HG03064 (cell line): Measurements from ENCODE around the gene WDR81.
"Not testable (repeated sequence)": the region's sequence is repeated elsewhere in the genome, so short reads cannot be mapped to it uniquely, and the experiment has no call there.

Source experiments
- ATAC-seq: cut with Tn5 transposase; IDR thresholded peaks from one replicate; pipeline ENCODE4 v1.9.1; 2021; ENCODE audit warnings: low read depth; ENCODE audit not compliant: unreplicated experiment

The WDR81 gene

GRCh38 chr17:1712271-1712670 is 12.2 kb upstream of the WDR81 start:
- ATAC-seq = no peak

DNA sequence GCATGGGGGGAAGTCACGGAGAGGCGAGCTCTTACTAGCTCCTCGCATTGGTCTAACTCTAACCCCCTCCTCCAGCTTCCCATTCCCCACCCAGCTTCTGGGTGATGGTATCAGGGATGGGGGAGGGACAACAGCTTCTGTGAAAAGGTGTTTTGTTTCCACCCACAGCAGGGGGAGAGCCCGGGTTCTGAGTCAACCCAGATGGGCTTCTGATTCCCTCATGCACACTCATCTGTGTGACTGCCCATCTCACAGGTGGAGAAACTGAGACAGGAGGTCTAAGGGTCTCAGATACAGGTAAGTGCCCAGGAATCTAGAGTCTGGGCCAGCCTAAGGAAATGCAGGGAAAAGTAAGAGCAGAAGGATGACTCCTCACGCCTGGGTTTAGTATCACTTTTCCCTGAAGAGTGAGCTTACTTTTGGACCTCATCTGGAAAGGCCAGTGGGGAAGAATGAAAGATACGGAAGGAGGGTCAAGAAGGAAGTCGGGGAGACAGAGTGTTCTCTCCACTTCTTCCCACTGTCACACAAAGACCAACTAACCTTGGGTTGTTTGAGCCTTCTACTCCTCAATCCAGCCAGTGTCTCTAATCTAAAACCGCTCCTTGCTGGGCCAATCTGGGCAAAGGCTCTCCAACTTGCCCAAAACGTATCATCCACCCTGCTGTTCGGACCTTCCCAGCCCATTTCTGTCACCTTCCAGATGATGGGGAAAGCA is 11.2 kb upstream of the WDR81 start:
- no peak for ATAC-seq

DNA sequence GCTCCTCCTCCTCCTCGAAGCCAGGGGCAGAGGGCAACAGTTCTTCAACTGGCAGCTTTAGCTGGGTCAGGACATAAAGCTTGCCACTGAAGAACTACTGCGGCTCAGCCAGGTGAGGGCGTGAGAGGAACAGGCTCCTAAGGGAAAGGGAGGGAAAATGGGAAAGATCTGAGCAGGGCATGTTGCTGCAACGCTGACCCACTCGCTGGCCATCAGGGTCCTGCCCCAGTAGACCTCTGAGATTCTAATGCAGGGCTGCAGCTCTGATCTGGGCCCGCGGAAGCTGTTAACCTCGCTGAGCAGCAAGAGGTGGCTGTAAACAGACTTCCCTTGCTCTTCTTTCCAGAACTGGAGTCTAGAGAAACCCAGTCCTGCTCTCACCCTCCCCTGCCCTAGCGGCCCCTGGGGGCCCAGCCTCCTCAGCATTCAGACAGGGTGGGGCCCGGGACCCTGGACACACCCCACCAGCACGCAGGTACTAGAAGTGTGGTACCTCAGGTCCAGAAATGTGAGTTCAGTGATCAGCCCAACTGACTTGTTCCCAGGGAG is 10.6 kb upstream of the WDR81 start:
- no peak for ATAC-seq

GRCh38 chr17:1714427-1714979 is 10.0 kb upstream of the WDR81 start:
- no peak for ATAC-seq

- ATAC-seq = no peak
These were observed 9.3 kb upstream of the WDR81 start for GRCh38 chr17:1714980-1715802.

DNA sequence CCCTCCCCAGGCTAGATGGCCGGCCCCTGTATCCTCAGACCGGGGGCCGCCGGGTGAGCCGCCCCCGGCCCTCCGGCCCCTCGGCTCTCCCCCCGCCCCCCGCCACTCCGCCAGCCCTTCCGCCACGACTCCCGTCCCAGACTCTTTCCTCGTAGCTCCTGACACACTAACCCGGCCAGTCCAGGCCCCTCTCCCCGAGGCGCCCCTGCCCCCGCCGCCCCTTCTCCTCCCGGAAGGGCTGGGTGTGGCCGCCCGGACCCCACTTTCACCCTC is 8.8 kb upstream of the WDR81 start:
- no peak for ATAC-seq

DNA sequence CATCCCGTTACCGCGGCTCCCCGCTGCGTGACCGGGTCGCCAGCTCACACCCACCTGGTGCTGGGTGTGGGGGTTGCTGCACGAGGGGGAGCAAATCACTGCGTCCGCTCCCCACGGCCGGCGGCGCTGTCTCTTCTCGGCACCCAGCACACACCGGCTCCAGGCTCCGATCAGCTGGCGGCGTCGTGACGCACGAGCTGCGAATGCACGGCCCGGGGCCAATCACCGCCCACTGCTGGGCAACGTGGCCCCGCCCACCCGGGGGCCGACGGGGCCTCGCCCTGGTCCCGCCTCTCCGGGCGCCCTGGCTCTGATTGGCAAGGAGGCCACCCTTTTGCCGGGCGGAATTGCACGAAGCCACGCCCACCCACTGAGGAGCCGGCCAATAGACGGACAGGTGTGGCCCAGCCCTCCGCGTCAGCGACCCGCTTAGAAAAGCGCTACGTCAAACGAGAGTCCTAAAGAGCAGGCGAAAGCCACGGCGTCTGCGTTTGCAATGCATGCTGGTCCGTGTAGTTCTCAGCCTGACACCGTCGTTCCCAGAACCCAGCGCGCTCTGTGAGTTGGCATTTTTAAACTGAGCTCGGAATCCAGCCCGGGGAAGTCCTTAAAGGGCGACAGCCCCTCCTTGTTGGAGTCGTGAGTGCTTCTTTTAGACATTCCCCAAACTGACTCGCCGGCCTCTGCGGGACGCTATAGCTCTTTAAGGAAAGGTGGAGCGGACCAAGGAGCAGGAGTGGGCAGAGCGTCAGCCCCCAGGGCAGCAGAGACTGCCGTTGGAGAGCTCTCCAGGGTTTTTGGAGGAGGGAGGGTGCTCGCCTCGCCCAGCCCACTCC is 8.2 kb upstream of the WDR81 start:
- peak; percentile 75 for ATAC-seq

DNA sequence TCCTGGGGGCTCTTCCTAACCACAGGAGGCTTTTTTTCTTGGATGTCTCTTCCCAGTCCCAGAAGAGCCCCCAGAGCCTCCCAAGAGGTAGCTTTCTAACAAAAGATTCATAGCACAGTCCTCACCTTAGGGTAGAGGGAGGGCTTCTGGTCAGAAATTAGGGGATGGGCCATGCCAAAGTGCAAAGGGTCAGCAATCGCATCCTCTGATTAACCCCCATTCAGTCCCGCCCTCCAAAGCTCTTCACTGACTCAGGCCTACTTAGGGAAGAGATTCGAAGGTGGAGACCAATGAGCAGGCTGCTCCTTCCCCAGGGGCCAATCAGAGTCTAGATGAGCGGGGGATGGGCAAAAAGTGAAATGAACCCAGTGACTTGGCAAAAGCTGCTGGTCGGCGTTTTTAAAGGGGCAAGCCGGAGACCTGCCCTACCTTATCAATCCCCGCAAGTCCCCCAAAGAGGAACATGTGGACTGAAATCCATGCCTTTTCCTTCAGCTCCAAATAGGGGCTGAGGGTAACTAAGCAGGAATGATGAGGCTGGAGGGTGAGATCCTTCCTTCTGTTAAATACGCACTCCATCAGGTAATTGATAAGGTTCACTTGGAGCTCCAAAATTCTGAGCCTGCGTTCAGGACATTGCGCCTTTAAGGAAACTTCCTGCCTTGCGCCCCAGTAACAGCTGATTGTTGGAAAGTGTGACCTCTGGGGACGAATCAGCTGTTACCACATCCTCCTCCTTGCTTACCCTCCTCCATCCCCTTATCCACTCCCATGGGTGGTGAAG is 7.4 kb upstream of the WDR81 start:
- ATAC-seq = peak; percentile 36

DNA sequence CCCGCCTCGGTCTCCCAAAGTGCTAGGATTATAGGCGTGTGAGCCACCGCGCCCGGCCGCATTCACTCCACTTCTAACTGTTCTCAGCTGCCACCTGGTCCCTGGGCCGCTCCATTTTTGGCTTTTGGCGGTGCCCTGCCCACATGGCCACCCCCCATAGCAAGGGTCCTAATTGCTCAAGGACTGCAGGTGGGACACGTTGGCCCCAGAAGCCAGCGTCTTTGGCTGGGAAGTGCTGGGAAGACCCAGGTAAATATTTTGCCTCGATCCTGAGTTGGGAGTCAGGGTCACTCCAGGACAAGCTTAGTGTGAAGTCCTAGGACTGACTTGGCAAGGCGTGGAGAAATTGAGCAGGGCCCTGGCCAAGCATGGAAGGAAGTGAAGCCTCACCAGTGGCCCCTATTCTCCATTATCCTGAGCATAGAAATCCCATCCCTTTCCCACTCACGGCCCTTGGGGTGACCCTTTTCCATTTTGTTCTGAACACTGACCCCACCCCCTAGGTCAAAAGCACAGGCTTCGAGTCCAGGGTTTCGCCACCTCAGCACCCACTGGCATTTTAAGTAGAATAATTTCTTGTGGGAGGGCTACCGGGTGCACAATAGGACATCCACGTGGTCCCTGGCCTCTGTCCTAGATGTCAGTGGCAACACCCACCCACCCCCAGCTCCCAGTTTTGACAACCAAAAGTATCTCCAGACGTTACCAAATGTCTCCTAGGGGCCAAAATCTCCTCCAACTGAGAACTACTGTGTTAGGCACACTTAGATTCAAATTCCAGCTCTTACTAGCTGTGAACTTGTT is 5.9 kb upstream of the WDR81 start:
- ATAC-seq = no peak

DNA sequence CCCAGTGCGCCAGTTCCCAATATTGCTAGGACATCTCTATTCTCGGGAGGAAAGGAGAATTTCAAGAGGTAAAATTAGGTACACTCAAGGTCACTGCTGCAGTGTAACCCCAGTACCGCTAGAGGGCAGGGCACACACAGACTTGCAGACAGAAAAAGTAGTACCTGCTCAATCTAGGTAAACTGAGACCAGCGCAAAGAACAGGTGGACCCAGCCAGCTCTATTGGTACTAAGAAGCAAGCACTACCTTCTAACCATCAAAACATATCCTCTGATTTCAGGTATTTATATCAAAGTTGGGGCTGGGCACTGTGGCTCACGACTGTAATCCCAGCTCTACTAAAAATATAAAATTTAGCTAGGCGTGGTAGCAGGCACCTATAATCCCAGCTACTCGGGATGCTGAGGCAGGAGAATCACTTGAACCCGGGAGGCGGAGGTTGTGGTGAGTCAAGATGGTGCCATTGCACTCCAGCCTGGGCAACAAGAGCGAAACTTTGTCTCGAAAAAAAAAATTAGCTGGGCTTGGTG is 3.6 kb upstream of the WDR81 start:
- ATAC-seq = no peak

DNA sequence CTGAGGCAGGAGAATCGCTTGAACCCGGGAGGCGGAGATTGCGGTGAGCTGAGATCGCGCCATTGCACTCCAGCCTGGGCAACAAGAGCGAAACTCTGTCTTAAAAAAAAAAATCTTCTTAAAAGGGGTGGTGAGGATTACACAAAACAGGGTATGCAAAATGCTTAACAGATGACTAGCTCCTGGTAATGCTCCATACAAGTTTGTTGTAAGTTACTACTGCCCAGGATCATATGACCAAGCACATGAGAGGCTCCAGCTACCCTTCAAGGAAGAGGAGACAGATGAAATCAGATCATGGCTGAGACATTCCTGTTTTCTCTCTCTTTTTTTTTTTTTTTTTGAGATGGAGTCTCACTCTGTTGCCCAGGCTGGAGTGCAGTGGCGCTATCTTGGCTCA is 2.5 kb upstream of the WDR81 start:
- ATAC-seq = not testable (repeated sequence)

- no peak for ATAC-seq
These were observed 551 bp downstream of the WDR81 start for GRCh38 chr17:1724869-1725641.

- no peak for ATAC-seq
These were observed 1.4 kb downstream of the WDR81 start for GRCh38 chr17:1725642-1726511.

DNA sequence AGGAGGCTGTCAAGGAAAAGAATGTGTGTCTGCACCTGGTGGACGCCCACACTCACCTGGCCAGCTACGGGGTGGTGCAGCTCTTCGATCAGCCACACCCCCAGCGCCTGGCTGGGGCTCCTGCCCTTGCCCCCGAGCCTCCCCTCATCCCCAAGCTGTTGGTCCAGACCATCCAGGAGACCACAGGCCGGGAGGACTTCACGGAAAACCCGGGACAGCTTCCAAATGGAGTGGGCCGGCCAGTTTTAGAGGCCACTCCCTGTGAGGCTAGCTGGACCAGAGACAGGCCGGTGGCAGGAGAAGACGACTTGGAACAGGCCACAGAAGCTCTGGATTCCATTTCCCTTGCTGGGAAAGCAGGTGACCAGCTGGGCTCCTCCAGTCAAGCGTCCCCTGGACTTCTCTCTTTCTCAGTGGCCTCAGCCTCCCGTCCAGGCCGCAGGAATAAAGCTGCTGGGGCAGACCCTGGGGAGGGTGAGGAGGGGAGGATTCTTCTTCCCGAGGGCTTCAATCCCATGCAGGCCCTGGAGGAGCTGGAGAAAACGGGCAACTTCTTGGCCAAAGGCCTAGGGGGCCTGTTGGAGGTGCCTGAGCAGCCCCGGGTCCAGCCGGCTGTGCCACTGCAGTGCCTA is 2.2 kb downstream of the WDR81 start:
- ATAC-seq = no peak

GRCh38 chr17:1727258-1727789 is 2.8 kb downstream of the WDR81 start:
- ATAC-seq = no peak

DNA sequence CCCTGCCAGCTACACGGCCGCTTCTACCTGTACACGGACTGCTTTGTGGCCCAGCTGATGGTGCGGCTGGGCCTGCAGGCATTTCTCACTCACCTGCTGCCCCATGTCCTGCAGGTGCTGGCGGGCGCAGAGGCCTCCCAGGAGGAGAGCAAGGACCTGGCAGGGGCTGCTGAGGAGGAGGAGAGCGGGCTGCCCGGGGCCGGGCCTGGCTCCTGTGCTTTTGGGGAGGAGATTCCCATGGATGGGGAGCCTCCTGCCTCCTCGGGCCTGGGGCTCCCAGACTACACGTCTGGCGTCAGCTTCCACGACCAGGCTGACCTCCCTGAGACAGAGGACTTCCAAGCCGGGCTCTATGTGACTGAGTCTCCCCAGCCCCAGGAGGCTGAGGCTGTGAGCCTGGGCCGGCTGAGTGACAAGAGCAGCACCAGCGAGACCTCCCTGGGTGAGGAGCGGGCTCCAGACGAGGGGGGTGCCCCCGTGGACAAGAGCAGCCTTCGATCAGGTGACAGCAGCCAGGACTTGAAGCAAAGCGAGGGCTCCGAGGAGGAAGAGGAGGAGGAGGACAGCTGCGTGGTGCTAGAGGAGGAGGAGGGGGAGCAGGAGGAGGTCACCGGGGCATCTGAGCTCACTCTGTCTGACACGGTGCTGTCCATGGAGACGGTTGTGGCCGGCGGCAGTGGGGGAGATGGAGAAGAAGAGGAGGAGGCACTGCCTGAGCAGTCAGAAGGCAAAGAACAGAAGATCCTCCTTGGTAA is 3.5 kb downstream of the WDR81 start:
- ATAC-seq = no peak
